Ishikawa (cell line): ENCODE data around the gene SF3B5.

Experiments
- CEBPB ChIP-seq: IDR thresholded peaks from 2 replicates; pipeline ENCODE4 v1.6.1; 2012
- EGR1 ChIP-seq: IDR thresholded peaks from 2 replicates; pipeline ENCODE4 v1.6.1; 2012
- EP300 ChIP-seq: IDR thresholded peaks from 2 replicates; pipeline ENCODE4 v1.6.1; 2012; ENCODE audit warnings: borderline replicate concordance
- MAX ChIP-seq: IDR thresholded peaks from 2 replicates; pipeline ENCODE4 v1.6.1; 2012
- RAD21 ChIP-seq: IDR thresholded peaks from 2 replicates; pipeline ENCODE4 v1.6.1; 2012; ENCODE audit warnings: low read depth
- REST ChIP-seq: IDR thresholded peaks from 2 replicates; pipeline ENCODE4 v1.6.1; 2012; ENCODE audit warnings: low read depth, mild to moderate bottlenecking
- TAF1 ChIP-seq: IDR thresholded peaks from 2 replicates; pipeline ENCODE4 v1.6.1; 2012; ENCODE audit warnings: low read depth, mild to moderate bottlenecking
- USF1 ChIP-seq: IDR thresholded peaks from 2 replicates; pipeline ENCODE4 v1.6.1; 2012
- YY1 ChIP-seq: IDR thresholded peaks from 2 replicates; pipeline ENCODE4 v1.6.1; 2012; ENCODE audit warnings: low read depth
- ZBTB7A ChIP-seq: IDR thresholded peaks from 2 replicates; pipeline ENCODE4 v1.6.1; 2012; ENCODE audit warnings: low read depth

- TF ChIP-seq RAD21 (no peak), MAX (no peak), EP300 (no peak), EGR1 (no peak), USF1 (no peak), TAF1 (no peak), ZBTB7A (no peak), YY1 (no peak), REST (no peak), CEBPB (no peak)
Observed at GRCh38 chr6:144129469-144129868, 34.1 kb upstream of the SF3B5 start.
